ENCODE measurements around the gene BCKDHA. TPM values are rescaled to one million over a fixed set of nuclear protein-coding genes. Genes with fewer than 3 reads are reported as not detected.
A peak's percentile ranks its signal among the peaks of the same experiment; 100 is the strongest.

Gene BCKDHA
- total and polyA plus RNA-seq, 9 of the 15 experiments (the other 6 are each of a cell fraction or from before 2014, with no cell fraction given), result 4.5 to 52.5 (median 14.1) TPM

- TF ChIP-seq SMAD3 (CRISPR knock-in tag; conservative IDR thresholded peaks at IDR 0.05), result no peak
- no peak for TF ChIP-seq MCM2 (IDR thresholded peaks at IDR 0.05; ENCODE audit: low read depth)
- TF ChIP-seq HSF4 (CRISPR knock-in tag; IDR thresholded peaks at IDR 0.05; ENCODE audit: borderline replicate concordance), result no peak
- peak; percentile 62; the same call in 1 of the 2 replicates for TF ChIP-seq TFAP4 (CRISPR knock-in tag; IDR thresholded peaks at IDR 0.05; ENCODE audit: borderline replicate concordance)
- no peak for TF ChIP-seq USF1 (CRISPR knock-in tag; IDR thresholded peaks at IDR 0.05)
- TF ChIP-seq ZNF668 (CRISPR knock-in tag; IDR thresholded peaks at IDR 0.05), result no peak
- TF ChIP-seq SIN3B (IDR thresholded peaks at IDR 0.05; ENCODE audit: low read depth), result no peak
- TF ChIP-seq ZNF143 (CRISPR knock-in tag; IDR thresholded peaks at IDR 0.05), result no peak
- TF ChIP-seq NFATC3 (IDR thresholded peaks at IDR 0.05), result no peak
- no peak for TF ChIP-seq ZNF778 (CRISPR knock-in tag; IDR thresholded peaks at IDR 0.05)
- no peak for TF ChIP-seq SP1 (CRISPR knock-in tag; IDR thresholded peaks at IDR 0.05)
- no peak for TF ChIP-seq ZNF165 (CRISPR knock-in tag; IDR thresholded peaks at IDR 0.05; ENCODE audit: borderline replicate concordance)
- TF ChIP-seq KAT7 (CRISPR knock-in tag; IDR thresholded peaks at IDR 0.05; ENCODE audit: borderline replicate concordance), result no peak
- TF ChIP-seq POLR2A (conservative IDR thresholded peaks at IDR 0.05), result peak; percentile 51
- TF ChIP-seq YY1 (IDR thresholded peaks at IDR 0.05; ENCODE audit: borderline replicate concordance in 1 of 3, control insufficient read depth in 1 of 3, extremely low read depth in 1 of 3, insufficient read depth in 3 of 3, insufficient read length in 1 of 3, insufficient replicate concordance in 2 of 3, low read depth in 1 of 3, low read length in 2 of 3), result peak in 1 of 3 experiments; percentile 13
- no peak for TF ChIP-seq ZC3H8 (IDR thresholded peaks at IDR 0.05)
- TF ChIP-seq DPF2 (IDR thresholded peaks at IDR 0.05), result no peak
- TF ChIP-seq ZNF583 (CRISPR knock-in tag; IDR thresholded peaks at IDR 0.05), result 0 out of 2 replicates have a peak, but pooled peaks have one; percentile 38
- TF ChIP-seq ZBED1 (IDR thresholded peaks at IDR 0.05), result no peak
- no peak for TF ChIP-seq TSHZ1 (CRISPR knock-in tag; IDR thresholded peaks at IDR 0.05)
- TF ChIP-seq RBFOX2 (IDR thresholded peaks at IDR 0.05; ENCODE audit: low read depth, low read length), result peak; percentile 47; the same call in 1 of the 2 replicates
- TF ChIP-seq PHF21A (IDR thresholded peaks at IDR 0.05; ENCODE audit: borderline replicate concordance, low read depth), result no peak
- TF ChIP-seq ADNP (tag; IDR thresholded peaks at IDR 0.05), result no peak
Observed at GRCh38 chr19:41426952-41427646, 29.5 kb downstream of the BCKDHA start, which contains the start of gene B3GNT8 (continued).

Measured in K562 (cell line).